NT2/D1 (cell line): ENCODE data around the gene CYB561A3.

ENCODE experiments used
- SUZ12 ChIP-seq: IDR thresholded peaks from 2 replicates; pipeline ENCODE4 v1.6.1; 2011; ENCODE audit not compliant: insufficient read length, insufficient read depth; ENCODE audit errors: extremely low read depth
- YY1 ChIP-seq: IDR thresholded peaks from 2 replicates; pipeline ENCODE4 v1.6.1; 2011; ENCODE audit not compliant: insufficient read length, insufficient read depth
- ZNF274 ChIP-seq: IDR thresholded peaks from 2 replicates; pipeline ENCODE4 v1.6.1; 2011; ENCODE audit warnings: mild to moderate bottlenecking, low read depth, low read length

DNA sequence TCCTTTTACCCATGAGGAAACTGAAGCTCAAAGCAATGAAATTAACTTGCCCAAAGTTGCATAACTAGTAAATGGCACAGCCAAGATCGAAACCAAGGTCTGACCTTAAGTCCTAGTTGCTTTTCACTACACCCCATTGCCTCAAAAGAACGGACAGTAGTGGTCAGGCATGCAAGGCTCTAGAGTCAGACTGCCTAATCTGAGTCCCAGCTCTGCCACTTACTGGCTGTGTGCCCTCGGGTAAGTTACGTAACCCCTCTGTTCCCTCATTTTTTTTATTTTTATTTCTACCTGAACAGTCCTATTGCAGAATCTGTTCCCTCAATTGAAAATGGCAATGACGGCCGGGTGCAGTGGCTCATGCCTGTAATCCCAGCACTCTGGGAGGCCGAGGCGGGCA lies 9.6 kb downstream of the CYB561A3 start:
- TF ChIP-seq YY1 (no peak), ZNF274 (no peak), SUZ12 (no peak)
